ENCODE measurements around the gene SUN5.

DNA sequence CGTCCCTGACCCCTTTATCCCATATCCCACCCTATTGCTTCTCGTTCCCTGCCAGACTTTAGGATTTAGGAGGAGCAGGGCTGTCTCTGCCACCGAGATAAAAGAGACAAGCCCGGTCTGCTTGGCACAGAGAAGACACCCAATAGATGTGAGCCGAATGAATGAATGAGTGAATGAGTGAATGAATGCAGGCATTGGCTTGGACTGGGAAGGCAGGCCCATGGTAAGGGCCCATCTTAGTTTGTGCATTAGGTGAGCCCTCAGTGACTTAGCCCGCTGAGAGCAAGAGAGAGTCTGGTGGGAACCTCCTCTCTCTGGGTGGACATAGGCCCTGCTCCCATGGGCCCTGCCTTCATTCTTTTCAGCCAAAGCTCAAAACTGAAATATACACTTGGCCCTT lies 26.3 kb upstream of the SUN5 start:
- TF ChIP-seq, protein P1, sequence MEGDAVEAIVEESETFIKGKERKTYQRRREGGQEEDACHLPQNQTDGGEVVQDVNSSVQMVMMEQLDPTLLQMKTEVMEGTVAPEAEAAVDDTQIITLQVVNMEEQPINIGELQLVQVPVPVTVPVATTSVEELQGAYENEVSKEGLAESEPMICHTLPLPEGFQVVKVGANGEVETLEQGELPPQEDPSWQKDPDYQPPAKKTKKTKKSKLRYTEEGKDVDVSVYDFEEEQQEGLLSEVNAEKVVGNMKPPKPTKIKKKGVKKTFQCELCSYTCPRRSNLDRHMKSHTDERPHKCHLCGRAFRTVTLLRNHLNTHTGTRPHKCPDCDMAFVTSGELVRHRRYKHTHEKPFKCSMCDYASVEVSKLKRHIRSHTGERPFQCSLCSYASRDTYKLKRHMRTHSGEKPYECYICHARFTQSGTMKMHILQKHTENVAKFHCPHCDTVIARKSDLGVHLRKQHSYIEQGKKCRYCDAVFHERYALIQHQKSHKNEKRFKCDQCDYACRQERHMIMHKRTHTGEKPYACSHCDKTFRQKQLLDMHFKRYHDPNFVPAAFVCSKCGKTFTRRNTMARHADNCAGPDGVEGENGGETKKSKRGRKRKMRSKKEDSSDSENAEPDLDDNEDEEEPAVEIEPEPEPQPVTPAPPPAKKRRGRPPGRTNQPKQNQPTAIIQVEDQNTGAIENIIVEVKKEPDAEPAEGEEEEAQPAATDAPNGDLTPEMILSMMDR (IDR thresholded peaks at IDR 0.05), result no peak
- TF ChIP-seq POLR2A (IDR thresholded peaks at IDR 0.05), result no peak

Data from testis (tissue), 2 donors.